ENCODE results near the gene XPC. TPM values are rescaled to one million over a fixed set of nuclear protein-coding genes. Genes with fewer than 3 reads are reported as not detected.

Gene XPC
- total RNA-seq, 4 donors from 2014 or later, result 27.6 to 73.0 (median 34.4) TPM

DNA sequence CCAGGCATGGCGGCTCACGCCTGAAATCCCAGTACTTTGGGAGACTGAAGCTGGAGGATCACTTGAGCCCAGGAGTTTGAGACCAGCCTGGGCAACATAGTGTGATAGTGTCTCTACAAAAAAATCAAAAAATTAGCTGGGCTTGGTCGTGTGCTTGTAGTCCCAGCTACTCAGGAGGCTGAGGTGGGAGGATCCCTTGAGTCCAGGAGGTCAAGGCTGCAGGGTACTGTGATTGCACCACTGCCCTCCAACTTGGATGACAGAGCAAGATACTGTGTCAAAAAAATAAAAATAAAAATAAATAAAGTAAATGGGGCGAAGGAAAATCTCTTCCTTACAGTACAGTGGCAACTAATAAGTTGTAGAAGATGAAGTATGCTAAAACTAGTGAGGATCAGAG lies 29.8 kb upstream of the XPC start:
- Histone ChIP-seq H3K9me3 (no peaks in the 10 kb centered on the region), H3K4me1 (peaks cover 0 to 19% (median 8%) of the 10 kb centered on the region in 3 donors), H3K27ac (no peak overlapping the region), H3K36me3 (no peaks in the 10 kb centered on the region), H3K4me3 (no peak overlapping the region), H3K27me3 (no peaks in the 10 kb centered on the region)
- no peak for TF ChIP-seq POLR2AphosphoS5 (IDR thresholded peaks at IDR 0.05)
- TF ChIP-seq POLR2A (IDR thresholded peaks at IDR 0.05), result no peak
- no peak for TF ChIP-seq EP300 (IDR thresholded peaks at IDR 0.05)
- TF ChIP-seq, protein P1, sequence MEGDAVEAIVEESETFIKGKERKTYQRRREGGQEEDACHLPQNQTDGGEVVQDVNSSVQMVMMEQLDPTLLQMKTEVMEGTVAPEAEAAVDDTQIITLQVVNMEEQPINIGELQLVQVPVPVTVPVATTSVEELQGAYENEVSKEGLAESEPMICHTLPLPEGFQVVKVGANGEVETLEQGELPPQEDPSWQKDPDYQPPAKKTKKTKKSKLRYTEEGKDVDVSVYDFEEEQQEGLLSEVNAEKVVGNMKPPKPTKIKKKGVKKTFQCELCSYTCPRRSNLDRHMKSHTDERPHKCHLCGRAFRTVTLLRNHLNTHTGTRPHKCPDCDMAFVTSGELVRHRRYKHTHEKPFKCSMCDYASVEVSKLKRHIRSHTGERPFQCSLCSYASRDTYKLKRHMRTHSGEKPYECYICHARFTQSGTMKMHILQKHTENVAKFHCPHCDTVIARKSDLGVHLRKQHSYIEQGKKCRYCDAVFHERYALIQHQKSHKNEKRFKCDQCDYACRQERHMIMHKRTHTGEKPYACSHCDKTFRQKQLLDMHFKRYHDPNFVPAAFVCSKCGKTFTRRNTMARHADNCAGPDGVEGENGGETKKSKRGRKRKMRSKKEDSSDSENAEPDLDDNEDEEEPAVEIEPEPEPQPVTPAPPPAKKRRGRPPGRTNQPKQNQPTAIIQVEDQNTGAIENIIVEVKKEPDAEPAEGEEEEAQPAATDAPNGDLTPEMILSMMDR (IDR thresholded peaks at IDR 0.05), result no peak
- 93 to 95% methylated on average over 3 to 4 of the region's 4 CpGs for WGBS, 2 donors (ENCODE audit: low coverage in 1 of 2)
- no peak for ATAC-seq

DNA sequence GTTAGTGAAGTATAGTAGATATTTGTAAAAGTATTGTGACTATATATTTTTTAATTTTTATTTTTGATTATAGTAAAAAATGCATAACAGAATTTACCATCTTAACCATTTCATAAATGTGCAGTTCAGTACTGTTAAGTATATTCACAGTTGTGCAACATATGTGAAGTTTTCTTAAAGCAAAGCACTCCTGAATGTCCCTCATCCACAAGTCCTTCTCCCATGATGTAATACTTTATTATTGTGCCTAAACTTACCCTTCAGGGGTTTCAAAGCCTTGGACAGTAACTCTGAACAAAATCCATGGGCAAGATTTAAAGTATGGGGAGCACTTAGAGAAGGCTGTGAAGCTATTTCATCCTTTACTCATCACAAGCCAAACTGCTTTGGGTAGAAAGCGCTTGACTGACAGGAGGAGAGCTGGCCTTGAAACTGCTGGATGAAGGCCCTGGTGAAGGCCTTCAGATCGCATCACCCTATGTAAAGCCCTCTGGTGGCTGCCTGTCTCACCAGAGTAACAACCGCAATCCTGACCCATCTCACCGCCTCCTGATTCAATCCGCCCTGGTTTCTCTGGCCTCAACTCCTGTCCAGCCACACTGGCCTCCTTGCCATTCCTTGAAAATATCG lies 28.3 kb upstream of the XPC start:
- 95 to 96% methylated on average over 4 to 6 of the region's 6 CpGs for WGBS, 2 donors (ENCODE audit: low coverage in 1 of 2)
- H3K4me3 ChIP-seq, result no peak overlapping the region
- ATAC-seq, result no peak
- TF ChIP-seq, protein P1 (IDR thresholded peaks at IDR 0.05), result no peak
- TF ChIP-seq POLR2AphosphoS5 (IDR thresholded peaks at IDR 0.05), result no peak
- no peaks in the 10 kb centered on the region for H3K9me3 ChIP-seq
- no peak overlapping the region for H3K27ac ChIP-seq
- no peaks in the 10 kb centered on the region for H3K27me3 ChIP-seq
- peaks cover 0 to 32% (median 8%) of the 10 kb centered on the region in 3 donors for H3K4me1 ChIP-seq
- H3K36me3 ChIP-seq, result no peaks in the 10 kb centered on the region

DNA sequence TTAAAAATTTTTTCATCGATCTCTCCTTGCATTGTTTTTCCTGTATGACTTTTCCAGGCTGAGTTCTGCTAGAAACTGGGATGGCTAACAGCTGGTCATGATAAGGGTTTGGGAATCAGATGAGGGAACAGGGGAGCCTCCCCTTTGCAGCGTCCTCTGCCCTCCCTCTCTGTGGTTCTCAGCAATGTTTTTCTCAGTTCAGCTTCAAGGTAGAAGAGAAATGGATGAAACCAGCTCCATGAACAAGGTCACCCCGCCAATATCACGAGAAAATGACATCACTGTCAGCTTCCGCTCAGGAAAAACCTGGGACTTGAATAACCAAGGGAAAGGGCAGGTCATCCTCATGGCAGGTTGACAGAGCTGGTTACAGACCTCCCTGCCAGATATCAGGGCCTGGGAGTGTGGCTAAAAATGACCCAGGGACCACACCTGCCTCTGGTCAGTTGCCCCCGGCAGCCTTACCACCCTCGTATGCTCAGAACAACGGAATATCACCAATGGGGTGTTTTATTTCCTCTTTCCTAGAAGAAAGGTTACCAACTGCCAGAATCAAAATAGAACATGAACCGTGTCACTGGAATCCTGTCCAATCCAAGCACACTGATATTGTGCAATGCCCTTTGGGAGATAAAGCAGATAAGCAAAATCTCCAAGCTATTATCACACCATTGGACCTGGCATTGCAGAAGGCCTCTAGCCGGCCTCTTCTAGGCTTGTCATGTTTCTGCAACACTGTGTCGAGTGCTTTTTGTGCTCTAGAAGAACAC lies 26.3 kb upstream of the XPC start:
- no peaks in the 10 kb centered on the region for H3K9me3 ChIP-seq
- 59 to 60% methylated on average over 8 to 11 of the region's 11 CpGs for WGBS, 2 donors (ENCODE audit: low coverage in 1 of 2)

DNA sequence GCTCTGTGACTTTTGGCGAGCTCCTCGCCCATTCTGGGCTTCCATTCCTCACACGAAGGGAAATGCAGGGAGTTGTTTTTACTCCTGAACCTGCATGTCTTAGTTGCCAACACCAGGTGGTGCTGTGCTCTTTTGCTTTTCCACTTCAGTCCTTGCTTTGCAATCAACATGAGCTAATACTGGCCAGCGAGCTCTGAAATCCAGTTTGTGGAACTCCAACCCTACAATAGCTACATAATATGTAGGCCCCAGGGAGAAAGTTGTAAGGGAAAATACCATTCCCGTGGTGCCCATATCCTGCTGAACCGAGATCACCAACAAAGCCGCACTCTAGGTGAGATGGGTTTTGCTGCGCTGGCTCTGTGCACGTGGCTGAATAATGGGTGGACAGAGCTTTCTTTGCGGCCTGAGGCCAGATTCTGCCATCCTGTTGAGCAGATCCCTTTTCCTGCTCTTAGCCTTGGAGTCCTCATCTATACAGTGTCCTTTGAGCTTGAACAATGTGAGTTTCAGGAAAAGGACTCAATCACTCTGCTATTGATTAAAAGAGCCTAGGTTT lies 25.2 kb upstream of the XPC start:
- peak; percentile 61 for ATAC-seq
- H3K27ac ChIP-seq, result peak overlapping the region in 2 of 4 donors; percentile 58

More for the DNA sequence above, 26.3 kb upstream of the XPC start:
- peaks cover 0 to 34% (median 8%) of the 10 kb centered on the region in 3 donors for H3K4me1 ChIP-seq
- no peak overlapping the region for H3K4me3 ChIP-seq
- peak; percentile 86 for ATAC-seq
- H3K27ac ChIP-seq, result peak overlapping the region in 3 of 4 donors; percentile 49 to 58 (median 58)
- TF ChIP-seq POLR2AphosphoS5 (IDR thresholded peaks at IDR 0.05), result peak; percentile 14
- no peak for TF ChIP-seq POLR2A (IDR thresholded peaks at IDR 0.05)
- TF ChIP-seq, protein P1 (IDR thresholded peaks at IDR 0.05), result no peak
- no peak for TF ChIP-seq EP300 (IDR thresholded peaks at IDR 0.05)
- no peaks in the 10 kb centered on the region for H3K27me3 ChIP-seq
- H3K36me3 ChIP-seq, result peaks cover 0 to 7% of the 10 kb centered on the region in 2 donors

More for the DNA sequence above, 25.2 kb upstream of the XPC start:
- WGBS, 2 donors (ENCODE audit: low coverage in 1 of 2), result 47 to 62% methylated on average over 6 to 8 of the region's 10 CpGs
- Histone ChIP-seq H3K4me1 (peaks cover 0 to 34% (median 8%) of the 10 kb centered on the region in 3 donors), H3K9me3 (no peaks in the 10 kb centered on the region), H3K36me3 (peaks cover 0 to 18% of the 10 kb centered on the region in 2 donors), H3K27me3 (no peaks in the 10 kb centered on the region), H3K4me3 (no peak overlapping the region)
- TF ChIP-seq POLR2A (IDR thresholded peaks at IDR 0.05) (no peak), POLR2AphosphoS5 (IDR thresholded peaks at IDR 0.05) (peak; percentile 15)
- TF ChIP-seq, protein P1 (IDR thresholded peaks at IDR 0.05), result peak; percentile 73 to 87 (median 84)
